PC-9 (cell line): Measurements from ENCODE around the gene LINGO3. TPM values are rescaled to one million over a fixed set of nuclear protein-coding genes. Genes with fewer than 3 reads are reported as not detected.

Source experiments
- BruUV-seq: library from RNA; stranded (reverse); fragments of 400-500 nt; replicated peaks from 2 replicates; lab custom pipeline; 2021; lab: Mats Ljungman, UMichigan
- CTCF ChIA-PET: fragments of 300-600 bp; sonication (Branson Sonifier 250); formaldehyde crosslinking; loops from one replicate; lab custom pipeline; 2022; ENCODE audit warnings: antibody characterized with exemption; lab: Charles Lee
- POLR2A ChIA-PET: fragments of 300-600 bp; sonication (Branson Sonifier 250); formaldehyde crosslinking; loops from one replicate; lab custom pipeline; 2022; ENCODE audit warnings: antibody characterized with exemption; ENCODE audit not compliant: unreplicated experiment; lab: Charles Lee
- DNase-seq, 2 experiments: peaks; one replicate each; pipeline versions ENCODE4 v3.0.0 to v3.0.0-alpha.2; 2015 to 2022; ENCODE audit warnings: mixed read lengths in 1 of 2
- H2AFZ ChIP-seq: fragments of 200-600 bp; sonication (generic); 2 replicates; pipeline ENCODE4 v1.8.1; 2017; ENCODE audit warnings: antibody characterized with exemption
- H3F3A ChIP-seq: fragments of 200-600 bp; sonication (generic); 2 replicates; pipeline ENCODE4 v1.8.1; 2017; ENCODE audit warnings: antibody characterized with exemption, mild to moderate bottlenecking, low read depth; ENCODE audit not compliant: insufficient read depth
- H3K27ac ChIP-seq: fragments of 200-600 bp; sonication (generic); 2 replicates; pipeline ENCODE4 v1.6.1; 2016; ENCODE audit warnings: mixed run types
- H3K27me3 ChIP-seq: fragments of 200-600 bp; sonication (generic); 2 replicates; pipeline ENCODE4 v1.6.1; 2016; ENCODE audit warnings: low read depth, mixed run types; ENCODE audit not compliant: insufficient read depth
- H3K36me3 ChIP-seq: fragments of 200-600 bp; sonication (generic); 2 replicates; pipeline ENCODE4 v1.6.1; 2016; ENCODE audit warnings: low read depth, mixed run types
- H3K4me1 ChIP-seq: fragments of 200-600 bp; sonication (generic); replicated peaks from 2 replicates; pipeline ENCODE4 v1.6.1; 2016; ENCODE audit warnings: mixed run types; ENCODE audit not compliant: insufficient read depth
- H3K4me2 ChIP-seq: fragments of 200-600 bp; sonication (generic); 2 replicates; pipeline ENCODE4 v1.6.1; 2017; ENCODE audit warnings: mixed run types
- H3K4me3 ChIP-seq: fragments of 200-600 bp; sonication (generic); 2 replicates; pipeline ENCODE4 v1.6.1; 2016; ENCODE audit warnings: mixed run types
- H3K79me2 ChIP-seq: fragments of 200-600 bp; sonication (generic); 2 replicates; pipeline ENCODE4 v1.6.1; 2017; ENCODE audit warnings: low read depth, mixed run types
- H3K9me2 ChIP-seq: fragments of 200-600 bp; sonication (generic); 2 replicates; pipeline ENCODE4 v1.8.1; 2017; ENCODE audit warnings: mild to moderate bottlenecking; ENCODE audit not compliant: insufficient read depth
- H3K9me3 ChIP-seq: fragments of 200-600 bp; sonication (generic); 2 replicates; pipeline ENCODE4 v1.8.1; 2016; ENCODE audit warnings: low read depth; ENCODE audit not compliant: insufficient read depth
- H4K20me1 ChIP-seq: fragments of 200-600 bp; sonication (generic); 2 replicates; pipeline ENCODE4 v1.8.1; 2017; ENCODE audit not compliant: insufficient read depth
- EZH2 ChIP-seq: fragments of 200-600 bp; sonication (generic); IDR thresholded peaks from 2 replicates; pipeline ENCODE4 v1.8.0; 2017; ENCODE audit warnings: antibody characterized with exemption, low read depth
- intact Hi-C: fragments of 100-400 bp; cut with micrococcal nuclease; formaldehyde crosslinking; loops from one replicate; pipeline ENCODE4 v1.10.0; 2022; ENCODE audit not compliant: unreplicated experiment
- total RNA-seq: library from RNA; stranded (reverse); gene quantifications from 2 replicates; pipeline ENCODE4 v1.2.3, GENCODE V29; 2021
- TF ChIP-seq, protein P1 (sequence below): fragments of 200-600 bp; sonication (generic); conservative IDR thresholded peaks from 2 replicates; pipeline ENCODE4 v1.6.1; 2017; ENCODE audit warnings: mixed run types, antibody characterized with exemption, mild to moderate bottlenecking, moderate library complexity

The LINGO3 gene
- total RNA-seq, 1 experiment from 2014 or later, result not detected

DNA sequence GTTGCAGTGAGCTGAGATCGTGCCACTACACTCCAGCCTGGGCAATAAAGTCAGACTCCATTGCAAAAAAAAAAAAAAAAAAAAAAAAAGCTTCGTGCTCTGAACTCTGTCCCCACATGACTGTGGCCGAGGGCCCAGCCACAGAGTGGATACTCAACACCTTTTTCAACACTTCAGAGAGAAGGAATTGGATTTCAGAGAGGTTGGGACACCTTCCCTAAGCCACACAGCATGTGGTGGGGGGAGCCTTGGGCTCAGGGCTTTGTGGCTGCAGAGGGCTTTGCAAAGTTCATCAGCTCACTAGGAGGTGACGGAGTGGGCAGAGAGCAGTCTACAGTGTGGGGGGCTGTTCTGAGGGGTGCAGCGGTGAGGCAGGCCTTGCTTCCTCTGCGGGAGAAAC lies 11.0 kb upstream of the LINGO3 start:
- Histone ChIP-seq H3K27me3 (no peaks in the 10 kb centered on the region), H2AFZ (no peak overlapping the region), H3K4me2 (no peak overlapping the region), H3K79me2 (no peaks in the 10 kb centered on the region), H3K9me3 (no peaks in the 10 kb centered on the region), H3K9me2 (no peaks in the 10 kb centered on the region), H3F3A (no peaks in the 10 kb centered on the region), H3K36me3 (no peaks in the 10 kb centered on the region), H3K4me1 (no peaks in the 10 kb centered on the region), H3K4me3 (no peak overlapping the region), H4K20me1 (no peaks in the 10 kb centered on the region), H3K27ac (no peak overlapping the region)
- intact Hi-C loops, result no loop called here
- POLR2A ChIA-PET, result no interaction called here
- no TSS peak for BruUV-seq
- TF ChIP-seq, protein P1, sequence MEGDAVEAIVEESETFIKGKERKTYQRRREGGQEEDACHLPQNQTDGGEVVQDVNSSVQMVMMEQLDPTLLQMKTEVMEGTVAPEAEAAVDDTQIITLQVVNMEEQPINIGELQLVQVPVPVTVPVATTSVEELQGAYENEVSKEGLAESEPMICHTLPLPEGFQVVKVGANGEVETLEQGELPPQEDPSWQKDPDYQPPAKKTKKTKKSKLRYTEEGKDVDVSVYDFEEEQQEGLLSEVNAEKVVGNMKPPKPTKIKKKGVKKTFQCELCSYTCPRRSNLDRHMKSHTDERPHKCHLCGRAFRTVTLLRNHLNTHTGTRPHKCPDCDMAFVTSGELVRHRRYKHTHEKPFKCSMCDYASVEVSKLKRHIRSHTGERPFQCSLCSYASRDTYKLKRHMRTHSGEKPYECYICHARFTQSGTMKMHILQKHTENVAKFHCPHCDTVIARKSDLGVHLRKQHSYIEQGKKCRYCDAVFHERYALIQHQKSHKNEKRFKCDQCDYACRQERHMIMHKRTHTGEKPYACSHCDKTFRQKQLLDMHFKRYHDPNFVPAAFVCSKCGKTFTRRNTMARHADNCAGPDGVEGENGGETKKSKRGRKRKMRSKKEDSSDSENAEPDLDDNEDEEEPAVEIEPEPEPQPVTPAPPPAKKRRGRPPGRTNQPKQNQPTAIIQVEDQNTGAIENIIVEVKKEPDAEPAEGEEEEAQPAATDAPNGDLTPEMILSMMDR, result no peak
- no peak for TF ChIP-seq EZH2
- CTCF ChIA-PET, result interaction anchor here (0.6 kb wide), 1 partner anchor 41 kb away, joined by 17 read pairs; no protein-coding TSS in a partner anchor
- DNase-seq, result no peak

DNA sequence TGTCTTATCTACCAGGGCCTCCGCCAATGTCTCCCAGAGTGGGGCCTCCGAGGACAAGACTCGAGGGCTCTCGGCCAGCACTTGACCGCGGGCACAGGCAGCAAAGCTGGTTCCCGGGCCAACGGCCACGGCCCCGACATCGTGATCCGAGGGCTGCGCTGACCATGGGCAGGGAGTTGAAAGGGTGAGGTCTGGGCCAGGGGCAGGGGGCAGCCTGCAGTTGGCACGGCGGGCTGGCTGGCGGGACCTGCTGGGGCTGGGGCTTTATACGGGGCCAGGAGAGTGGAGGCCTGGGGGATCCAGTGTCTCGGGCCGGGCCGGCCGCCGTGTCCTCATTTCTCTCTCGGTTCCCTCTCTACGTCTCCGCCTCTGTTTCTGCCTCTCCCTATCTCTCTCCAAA lies 9.8 kb upstream of the LINGO3 start:
- ChIA-PET CTCF (no interaction called here), POLR2A (no interaction called here)
- no peak overlapping the region for H3K27ac ChIP-seq
- TF ChIP-seq EZH2, result no peak
- TF ChIP-seq, protein P1, result no peak
- no peaks in the 10 kb centered on the region for H3F3A ChIP-seq
- no TSS peak for BruUV-seq
- no peak for DNase-seq
- H3K79me2 ChIP-seq, result no peaks in the 10 kb centered on the region
- no peak overlapping the region for H3K4me2 ChIP-seq
- no peak overlapping the region for H3K4me3 ChIP-seq
- no peaks in the 10 kb centered on the region for H3K9me3 ChIP-seq
- no peaks in the 10 kb centered on the region for H3K9me2 ChIP-seq
- intact Hi-C loops, result no loop called here
- no peak overlapping the region for H2AFZ ChIP-seq
- H3K27me3 ChIP-seq, result no peaks in the 10 kb centered on the region
- H3K36me3 ChIP-seq, result no peaks in the 10 kb centered on the region
- H4K20me1 ChIP-seq, result no peaks in the 10 kb centered on the region
- H3K4me1 ChIP-seq, result no peaks in the 10 kb centered on the region

DNA sequence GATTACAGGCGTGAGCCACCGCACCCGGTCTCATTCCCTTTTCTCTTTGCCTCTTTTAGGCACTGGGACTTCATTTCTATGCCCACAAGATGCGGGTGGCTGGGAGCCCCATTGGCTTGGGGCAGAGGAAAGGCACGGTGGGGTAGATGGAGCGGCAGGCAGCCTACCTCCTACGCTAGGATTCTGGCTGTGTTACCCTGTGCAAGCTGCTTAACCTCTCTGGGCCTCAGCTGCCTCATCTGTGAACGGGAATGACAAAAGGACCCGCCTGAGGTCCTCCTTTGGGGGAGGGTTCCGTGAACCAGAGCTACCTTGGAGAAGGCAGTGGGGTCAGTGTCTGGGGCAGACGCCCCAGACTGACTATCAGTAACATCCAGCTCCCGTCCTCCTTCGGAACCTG lies 9.3 kb upstream of the LINGO3 start:
- TF ChIP-seq, protein P1, result no peak
- TF ChIP-seq EZH2, result no peak
- CTCF ChIA-PET, result no interaction called here
- Histone ChIP-seq H4K20me1 (no peaks in the 10 kb centered on the region), H3K4me1 (no peaks in the 10 kb centered on the region), H3K4me2 (no peak overlapping the region), H3K9me3 (no peaks in the 10 kb centered on the region), H3K27me3 (no peaks in the 10 kb centered on the region), H3K27ac (no peak overlapping the region), H3K36me3 (no peaks in the 10 kb centered on the region), H3K79me2 (no peaks in the 10 kb centered on the region), H2AFZ (no peak overlapping the region), H3K9me2 (no peaks in the 10 kb centered on the region), H3F3A (no peaks in the 10 kb centered on the region), H3K4me3 (no peak overlapping the region)
- DNase-seq, result no peak
- POLR2A ChIA-PET, result no interaction called here
- no TSS peak for BruUV-seq
- intact Hi-C loops, result no loop called here
